Choroid plexus epithelial cell (primary cell): ENCODE measurements around the gene MYH16.
"Not testable (repeated sequence)": the region's sequence is repeated elsewhere in the genome, so short reads cannot be mapped to it uniquely, and the experiment has no call there.

Experiments used
- DNase-seq: peaks from one replicate; pipeline ENCODE4 v3.0.0-alpha.2; 2010; ENCODE audit warnings: low read depth
- H3K4me3 ChIP-seq: 2 replicates; pipeline ENCODE4 v1.5.1; 2011; ENCODE audit warnings: low read depth, mild to moderate bottlenecking, control low read depth, low read length, moderate library complexity
- CTCF ChIP-seq: conservative IDR thresholded peaks from 2 replicates; pipeline ENCODE4 v1.5.1; 2011; ENCODE audit warnings: low read depth, mild to moderate bottlenecking, control low read depth, inconsistent platforms, low read length, moderate library complexity

Gene MYH16

GRCh38 chr7:99272476-99273045, at the start of gene MYH16:
Gene MYH16, plus strand, starts transcription at chr7:99272839.
- no peak for DNase-seq
- no peak for TF ChIP-seq CTCF
- no peak within 1 kb of the TSS for H3K4me3 ChIP-seq

GRCh38 chr7:99224263-99224898, 48.3 kb upstream of the MYH16 start:
- peak; percentile 17 for DNase-seq

GRCh38 chr7:99224899-99225265, 47.8 kb upstream of the MYH16 start:
- no peak for DNase-seq
- no peak overlapping the region for H3K4me3 ChIP-seq
- TF ChIP-seq CTCF: no peak

More at GRCh38 chr7:99224263-99224898, 48.3 kb upstream of the MYH16 start:
- not testable (repeated sequence) for H3K4me3 ChIP-seq

- no peak for DNase-seq
- H3K4me3 ChIP-seq: no peak overlapping the region
- no peak for TF ChIP-seq CTCF
Measured at GRCh38 chr7:99229234-99229633, 43.4 kb upstream of the MYH16 start.

GRCh38 chr7:99232082-99232770, 40.4 kb upstream of the MYH16 start:
- TF ChIP-seq CTCF: no peak
- DNase-seq: no peak

GRCh38 chr7:99232955-99233354, 39.7 kb upstream of the MYH16 start:
- DNase-seq: not testable (repeated sequence)

More at GRCh38 chr7:99232082-99232770, 40.4 kb upstream of the MYH16 start:
- no peak overlapping the region for H3K4me3 ChIP-seq

GRCh38 chr7:99234185-99234584, 38.5 kb upstream of the MYH16 start:
- no peak for TF ChIP-seq CTCF
- H3K4me3 ChIP-seq: no peak overlapping the region
- DNase-seq: no peak

More at GRCh38 chr7:99232955-99233354, 39.7 kb upstream of the MYH16 start:
- H3K4me3 ChIP-seq: not testable (repeated sequence)

GRCh38 chr7:99235925-99236324, 36.7 kb upstream of the MYH16 start:
- TF ChIP-seq CTCF: no peak
- no peak for DNase-seq
- H3K4me3 ChIP-seq: no peak overlapping the region

GRCh38 chr7:99237876-99238275, 34.8 kb upstream of the MYH16 start:
- not testable (repeated sequence) for DNase-seq, H3K4me3 ChIP-seq
